IMR-90 (cell line): ENCODE measurements around the gene LRRC70. TPM values are rescaled to one million over a fixed set of nuclear protein-coding genes. Genes with fewer than 3 reads are reported as not detected.

Source experiments
- ATAC-seq: fragments of 200-7000 bp; cut with Tn5 transposase; 2 replicates; pipeline ENCODE4 v1.9.1; 2020; ENCODE audit warnings: low read depth, mild to moderate bottlenecking, moderate library complexity
- BruUV-seq: library from RNA; stranded (reverse); fragments of 400-500 nt; replicated peaks from 2 replicates; lab custom pipeline; 2021; lab: Mats Ljungman, UMichigan
- CTCF ChIA-PET: fragments of 300-600 bp; formaldehyde crosslinking; extraction: SDS; loops from one replicate; lab custom pipeline; 2021; ENCODE audit warnings: antibody characterized with exemption; lab: Yijun Ruan, JAX
- POLR2A ChIA-PET: fragments of 300-600 bp; sonication (Branson Sonifier 250); formaldehyde crosslinking; loops from one replicate; lab custom pipeline; 2022; ENCODE audit warnings: antibody characterized with exemption; ENCODE audit not compliant: unreplicated experiment; lab: Charles Lee
- DNase-seq: peaks from one replicate; pipeline ENCODE4 v3.0.0; 2013
- H2AFZ ChIP-seq: replicated peaks from 2 replicates; pipeline ENCODE3; 2013; ENCODE audit warnings: low read length, mild to moderate bottlenecking; ENCODE audit not compliant: poor library complexity
- H2AK5ac ChIP-seq: 2 replicates; pipeline ENCODE4 v1.6.1; 2013; ENCODE audit warnings: low read depth, low read length, inconsistent platforms
- H2AK9ac ChIP-seq: replicated peaks from 2 replicates; pipeline ENCODE3; 2013; ENCODE audit warnings: mild to moderate bottlenecking, low read depth, low read length, moderate library complexity; ENCODE audit not compliant: poor library complexity
- H2BK120ac ChIP-seq: 2 replicates; pipeline ENCODE4 v1.6.1; 2013; ENCODE audit warnings: low read depth, low read length, inconsistent platforms
- H2BK15ac ChIP-seq: 3 replicates; pipeline ENCODE4 v1.6.1; 2013; ENCODE audit warnings: low read depth, low read length, inconsistent platforms
- H2BK20ac ChIP-seq: 2 replicates; pipeline ENCODE4 v1.6.1; 2013; ENCODE audit warnings: low read depth, mild to moderate bottlenecking, inconsistent platforms, low read length, moderate library complexity
- H2BK5ac ChIP-seq: 2 replicates; pipeline ENCODE4 v1.6.1; 2013; ENCODE audit warnings: mild to moderate bottlenecking, low read depth, low read length, inconsistent platforms; ENCODE audit not compliant: poor library complexity, severe bottlenecking
- H3K14ac ChIP-seq: replicated peaks from 2 replicates; pipeline ENCODE4 v1.6.1; 2013; ENCODE audit warnings: low read depth, low read length, inconsistent platforms
- H3K18ac ChIP-seq: 2 replicates; pipeline ENCODE4 v1.6.1; 2013; ENCODE audit warnings: low read depth, low read length, control low read depth
- H3K23ac ChIP-seq: 2 replicates; pipeline ENCODE4 v1.6.1; 2013; ENCODE audit warnings: low read depth, low read length, inconsistent platforms
- H3K27ac ChIP-seq: 2 replicates; pipeline ENCODE4 v1.5.1; 2013; ENCODE audit warnings: mild to moderate bottlenecking, control low read depth, low read length; ENCODE audit not compliant: insufficient read depth
- H3K27me3 ChIP-seq: 2 replicates; pipeline ENCODE4 v1.6.1; 2013; ENCODE audit warnings: low read length; ENCODE audit not compliant: control insufficient read depth, insufficient read depth
- H3K36me3 ChIP-seq: 2 replicates; pipeline ENCODE4 v1.6.1; 2013; ENCODE audit warnings: low read length, mixed read lengths; ENCODE audit not compliant: control insufficient read depth, insufficient read depth
- H3K4ac ChIP-seq: 2 replicates; pipeline ENCODE4 v1.6.1; 2013; ENCODE audit warnings: low read depth, low read length, inconsistent platforms
- H3K4me1 ChIP-seq: 2 replicates; pipeline ENCODE4 v1.6.1; 2013; ENCODE audit warnings: low read length, mixed read lengths; ENCODE audit not compliant: control insufficient read depth, insufficient read depth
- H3K4me2 ChIP-seq: 2 replicates; pipeline ENCODE4 v1.6.1; 2013; ENCODE audit warnings: low read depth, mild to moderate bottlenecking, control low read depth, low read length, moderate library complexity
- H3K4me3 ChIP-seq: 2 replicates; pipeline ENCODE4 v1.5.1; 2013; ENCODE audit warnings: low read depth, mild to moderate bottlenecking, control low read depth, low read length, moderate library complexity; ENCODE audit not compliant: insufficient read depth
- H3K56ac ChIP-seq: 2 replicates; pipeline ENCODE4 v1.6.1; 2013; ENCODE audit warnings: low read length, inconsistent platforms; ENCODE audit not compliant: insufficient read depth; ENCODE audit errors: extremely low read depth
- H3K79me1 ChIP-seq, 2 experiments: 2 replicates each; pipeline ENCODE4 v1.6.1; 2013; ENCODE audit warnings: low read length in 2 of 2, inconsistent platforms in 1 of 2, low read depth in 1 of 2
- H3K9ac ChIP-seq: 2 replicates; pipeline ENCODE4 v1.6.1; 2013; ENCODE audit warnings: low read depth, low read length, control low read depth
- H3K9me1 ChIP-seq: 2 replicates; pipeline ENCODE4 v1.6.1; 2013; ENCODE audit warnings: low read length, inconsistent platforms; ENCODE audit not compliant: insufficient read depth
- H3K9me3 ChIP-seq: 2 replicates; pipeline ENCODE4 v1.6.1; 2013; ENCODE audit warnings: low read length; ENCODE audit not compliant: control insufficient read depth, insufficient read depth
- H4K20me1 ChIP-seq: 2 replicates; pipeline ENCODE4 v1.6.1; 2013; ENCODE audit warnings: low read length, inconsistent platforms; ENCODE audit not compliant: insufficient read depth
- H4K5ac ChIP-seq: 2 replicates; pipeline ENCODE4 v1.6.1; 2013; ENCODE audit warnings: mild to moderate bottlenecking, low read depth, low read length, control low read depth
- H4K8ac ChIP-seq, 2 experiments: 2 replicates each; pipeline ENCODE4 v1.6.1; 2013; ENCODE audit warnings: low read depth in 2 of 2, low read length in 2 of 2, control low read depth in 1 of 2, inconsistent platforms in 1 of 2
- H4K91ac ChIP-seq: 2 replicates; pipeline ENCODE4 v1.6.1; 2013; ENCODE audit warnings: low read depth, low read length, inconsistent platforms; ENCODE audit not compliant: insufficient read depth
- BHLHE40 ChIP-seq: fragments of 150-350 bp; IDR thresholded peaks from 2 replicates; pipeline ENCODE4 v1.6.1; 2016; ENCODE audit warnings: mild to moderate bottlenecking, low read depth, low read length
- CEBPB ChIP-seq: IDR thresholded peaks from 2 replicates; pipeline ENCODE4 v1.6.1; 2012; ENCODE audit warnings: low read depth, low read length, improper control_type of control experiment
- CHD1 ChIP-seq: IDR thresholded peaks from 2 replicates; pipeline ENCODE4 v1.6.1; 2012; ENCODE audit warnings: low read depth, low read length, improper control_type of control experiment
- ELK1 ChIP-seq: fragments of 150-350 bp; IDR thresholded peaks from 2 replicates; pipeline ENCODE4 v1.6.1; 2016; ENCODE audit warnings: low read depth, mild to moderate bottlenecking, low read length, moderate library complexity, borderline replicate concordance
- FOS ChIP-seq: fragments of 150-350 bp; IDR thresholded peaks from 2 replicates; pipeline ENCODE4 v1.6.1; 2016; ENCODE audit warnings: low read depth, low read length
- MAFK ChIP-seq: IDR thresholded peaks from 2 replicates; pipeline ENCODE4 v1.6.1; 2012; ENCODE audit warnings: low read depth, low read length, improper control_type of control experiment
- MAZ ChIP-seq: IDR thresholded peaks from 2 replicates; pipeline ENCODE4 v1.6.1; 2012; ENCODE audit warnings: low read depth, mild to moderate bottlenecking, low read length, improper control_type of control experiment, moderate library complexity, borderline replicate concordance
- MXI1 ChIP-seq: IDR thresholded peaks from 2 replicates; pipeline ENCODE4 v1.6.1; 2012; ENCODE audit warnings: low read depth, mild to moderate bottlenecking, low read length, moderate library complexity, borderline replicate concordance
- RAD21 ChIP-seq: IDR thresholded peaks from 2 replicates; pipeline ENCODE4 v1.6.1; 2012; ENCODE audit warnings: low read length, improper control_type of control experiment
- RFX5 ChIP-seq: IDR thresholded peaks from 2 replicates; pipeline ENCODE4 v1.8.0; 2012; ENCODE audit warnings: low read depth, mild to moderate bottlenecking, low read length, moderate library complexity
- SMC3 ChIP-seq: fragments of 150-350 bp; IDR thresholded peaks from 2 replicates; pipeline ENCODE4 v1.6.1; 2016; ENCODE audit warnings: low read depth, mild to moderate bottlenecking, antibody characterized with exemption, low read length, moderate library complexity
- USF2 ChIP-seq: fragments of 150-350 bp; IDR thresholded peaks from 2 replicates; pipeline ENCODE4 v1.6.1; 2017; ENCODE audit warnings: mild to moderate bottlenecking, antibody characterized with exemption, low read length, low read depth
- WGBS, 2 experiments: methylation state at CpG; one replicate each; pipeline versions ENCODE4 v1.1.5 to v1.1.7; 2013; ENCODE audit warnings: missing lambda C conversion rate in 2 of 2; ENCODE audit not compliant: insufficient read length in 1 of 2; ENCODE audit errors: extremely low coverage in 2 of 2; 5-methylcytosine and 5-hydroxymethylcytosine counted together
- dilution Hi-C: fragments of 300-500 bp; cut with HindIII; formaldehyde crosslinking; loops from one replicate; pipeline ENCODE4 v1.14.3; 2018; ENCODE audit warnings: low sequenced_read_pairs; ENCODE audit not compliant: unreplicated experiment
- in situ Hi-C: fragments of 300-500 bp; cut with MboI; formaldehyde crosslinking; loops from 3 replicates; pipeline ENCODE4 v1.14.3; 2019; ENCODE audit warnings: low sequenced_read_pairs, inconsistent platforms, mixed read lengths
- intact Hi-C: fragments of 100-400 bp; cut with micrococcal nuclease; formaldehyde crosslinking; loops from 2 replicates; pipeline ENCODE4 v1.10.0; 2022
- polyA plus RNA-seq, 3 experiments: library from polyadenylated mRNA; depleted of rRNA; stranded (reverse); fragments of >200 nt; gene quantifications; 2 replicates each; pipeline ENCODE4 v1.2.3, GENCODE V29; 2012; ENCODE audit warnings: low replicate concordance in 1 of 3
- total RNA-seq: library from RNA; depleted of rRNA; stranded (reverse); fragments of >200 nt; gene quantifications from 2 replicates; pipeline ENCODE4 v1.2.3, GENCODE V29; 2012

The LRRC70 gene
- total and polyA plus RNA-seq, 2 of the 4 experiments (the other 2 are of a cell fraction), result 0.19 to 0.36 TPM

DNA sequence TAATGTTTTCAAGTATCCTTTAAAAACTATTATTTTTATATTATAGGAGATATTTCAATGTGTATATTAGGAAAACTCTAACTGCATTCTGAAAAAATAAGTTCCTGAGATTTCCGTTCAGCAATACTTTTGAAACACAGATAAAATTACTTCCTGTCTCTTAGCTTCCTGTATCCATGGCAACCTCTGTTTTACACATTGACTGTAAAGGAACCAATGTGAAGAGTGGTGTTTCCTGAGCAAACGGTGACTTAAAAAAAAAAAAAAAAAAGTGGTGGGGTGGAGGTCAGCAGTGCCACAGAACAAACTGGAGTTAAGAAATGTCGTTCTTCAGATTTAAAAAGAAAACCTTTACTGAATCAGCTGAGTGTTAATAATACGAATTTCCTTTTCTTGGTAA is at the start of gene LRRC70 (continued):
- no peak for TF ChIP-seq ELK1

DNA sequence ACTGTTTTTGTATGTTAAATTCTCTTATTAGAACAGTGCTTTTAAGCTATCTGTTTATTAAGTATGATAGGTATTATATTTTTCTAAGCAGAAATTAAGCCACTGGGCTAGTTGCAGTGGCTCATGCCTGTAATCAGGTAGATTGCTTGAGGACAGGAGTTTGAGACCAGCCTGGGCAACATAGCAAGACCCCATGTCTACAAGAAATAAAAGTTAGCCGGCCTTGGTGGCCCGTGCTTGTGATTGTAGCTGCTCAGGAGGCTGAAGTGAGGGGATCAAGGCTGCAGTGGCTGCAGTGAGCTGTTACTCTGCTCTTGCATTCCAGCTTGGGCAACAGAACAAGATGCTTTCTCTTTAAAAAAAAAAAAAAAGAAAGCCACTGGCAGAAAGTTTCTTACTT is 45.0 kb upstream of the LRRC70 start:
- Histone ChIP-seq H4K91ac (no peak overlapping the region), H3K9me3 (no peaks in the 10 kb centered on the region), H3K9ac (no peak overlapping the region), H4K8ac (no peak overlapping the region), H2BK5ac (no peak overlapping the region), H3K27ac (no peak overlapping the region), H3K79me1 (no peaks in the 10 kb centered on the region), H3K23ac (no peak overlapping the region), H3K4me2 (no peak overlapping the region), H2BK120ac (no peak overlapping the region), H3K4me1 (no peaks in the 10 kb centered on the region; the same call in 1 of the 2 replicates), H3K4ac (no peak overlapping the region), H3K36me3 (0 out of 2 replicates have a peak, but pooled peaks cover 1% of the 10 kb centered on the region), H4K5ac (no peak overlapping the region), H2AK9ac (no peak overlapping the region), H3K56ac (no peak overlapping the region), H2AK5ac (no peak overlapping the region), H3K4me3 (no peak overlapping the region), H2BK20ac (no peak overlapping the region), H2AFZ (no peak overlapping the region), H3K18ac (no peak overlapping the region), H3K9me1 (no peaks in the 10 kb centered on the region), H2BK15ac (no peak overlapping the region), H3K27me3 (no peaks in the 10 kb centered on the region), H3K14ac (no peak overlapping the region), H4K20me1 (no peaks in the 10 kb centered on the region)
- ChIA-PET CTCF (no interaction called here), POLR2A (no interaction called here)
- no CpG with 5 or more reads among the region's 2 CpGs for WGBS, 2 experiments
- no TSS peak for BruUV-seq
- intact Hi-C loops (no loop called here), dilution Hi-C loops (no loop called here), in situ Hi-C loops (no loop called here)
- DNase-seq, result no peak
- ATAC-seq, result no peak
- TF ChIP-seq CEBPB, result no peak
- no peak for TF ChIP-seq CHD1
- no peak for TF ChIP-seq MAFK
- no peak for TF ChIP-seq MXI1
- TF ChIP-seq BHLHE40, result no peak
- no peak for TF ChIP-seq RFX5
- TF ChIP-seq ELK1, result no peak
- TF ChIP-seq RAD21, result no peak
- no peak for TF ChIP-seq FOS
- TF ChIP-seq SMC3, result no peak
- no peak for TF ChIP-seq MAZ
- no peak for TF ChIP-seq USF2
